Measurements from ENCODE around the gene EIF1B. TPM values are rescaled to one million over a fixed set of nuclear protein-coding genes. Genes with fewer than 3 reads are reported as not detected.

Gene EIF1B
- total and polyA plus RNA-seq, 2 of the 13 experiments (the other 11 are each of a cell fraction or from before 2014, with no cell fraction given) = 12.7 to 29.1 TPM

- TF ChIP-seq ZBTB49 (CRISPR knock-in tag; IDR thresholded peaks at IDR 0.05; ENCODE audit: borderline replicate concordance) (no peak), CBFB (CRISPR knock-in tag; IDR thresholded peaks at IDR 0.05) (peak; percentile 94), TRAFD1 (CRISPR knock-in tag; IDR thresholded peaks at IDR 0.05; ENCODE audit: borderline replicate concordance) (no peak), ZBTB26 (CRISPR knock-in tag; IDR thresholded peaks at IDR 0.05; ENCODE audit: borderline replicate concordance) (no peak), ZBTB46 (CRISPR knock-in tag; IDR thresholded peaks at IDR 0.05; ENCODE audit: borderline replicate concordance) (no peak), SMARCC2 (IDR thresholded peaks at IDR 0.05) (no peak), RXRA (CRISPR knock-in tag; IDR thresholded peaks at IDR 0.05) (no peak), SOX5 (CRISPR knock-in tag; IDR thresholded peaks at IDR 0.05; ENCODE audit: borderline replicate concordance) (0 out of 2 replicates have a peak, but pooled peaks have one; percentile 16), ZNF235 (CRISPR knock-in tag; IDR thresholded peaks at IDR 0.05; ENCODE audit: borderline replicate concordance) (no peak), ZNF160 (CRISPR knock-in tag; IDR thresholded peaks at IDR 0.05) (no peak), ZEB1 (IDR thresholded peaks at IDR 0.05; ENCODE audit: insufficient replicate concordance, low read depth) (peak; percentile 68), ZNF253 (CRISPR knock-in tag; IDR thresholded peaks at IDR 0.05; ENCODE audit: borderline replicate concordance) (no peak), ZFYVE20 (CRISPR knock-in tag; IDR thresholded peaks at IDR 0.05; ENCODE audit: borderline replicate concordance, low read depth) (no peak), ZC3H13 (CRISPR knock-in tag; IDR thresholded peaks at IDR 0.05) (no peak; the same call in 1 of the 2 replicates), SMAD3 (CRISPR knock-in tag; IDR thresholded peaks at IDR 0.05) (no peak), ZNF331 (CRISPR knock-in tag; IDR thresholded peaks at IDR 0.05) (peak; percentile 71; the same call in 1 of the 2 replicates), ZNF598 (CRISPR knock-in tag; IDR thresholded peaks at IDR 0.05; ENCODE audit: borderline replicate concordance) (no peak), ZNF276 (CRISPR knock-in tag; IDR thresholded peaks at IDR 0.05; ENCODE audit: low read depth) (0 out of 2 replicates have a peak, but pooled peaks have one; percentile 20), POLR2A (IDR thresholded peaks at IDR 0.05; ENCODE audit: insufficient read depth in 1 of 2, low read depth in 2 of 2, low read length in 2 of 2) (peak; percentile 89 to 94), ZNF432 (CRISPR knock-in tag; IDR thresholded peaks at IDR 0.05; ENCODE audit: borderline replicate concordance) (no peak), DMAP1 (CRISPR knock-in tag; IDR thresholded peaks at IDR 0.05) (no peak; the same call in 1 of the 2 replicates), THAP11 (CRISPR knock-in tag; IDR thresholded peaks at IDR 0.05) (peak; percentile 99)
Observed at GRCh38 chr3:40309418-40309924, at the start of gene EIF1B (continued).

Data from HepG2 (cell line).